ENCODE data around the gene MLLT3. TPM values are rescaled to one million over a fixed set of nuclear protein-coding genes. Genes with fewer than 3 reads are reported as not detected.

Gene MLLT3
- total and polyA plus RNA-seq, 2 of the 8 experiments (the other 6 are each of a cell fraction or from before 2014, with no cell fraction given): 5.9 to 9.6 TPM

DNA sequence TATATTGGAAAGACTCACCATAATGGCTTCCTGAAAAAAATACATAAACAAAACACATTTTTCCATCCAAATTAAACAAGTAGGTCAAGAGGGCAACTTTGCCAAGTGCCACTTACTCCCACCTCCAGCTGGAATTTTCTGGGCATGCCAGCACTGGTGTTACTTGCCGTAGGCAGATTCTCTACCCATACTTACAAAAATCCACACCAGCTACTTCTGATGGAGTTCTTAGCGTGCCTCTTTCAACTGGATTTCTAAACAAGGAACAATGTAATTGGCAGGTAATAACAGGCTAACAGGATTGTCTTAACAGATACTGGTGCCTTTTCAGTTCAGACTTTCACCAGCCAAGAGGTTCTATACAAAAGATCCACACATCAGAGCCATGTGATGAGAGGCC, 301.4 kb downstream of the MLLT3 start (continued):
- TF ChIP-seq NRF1 (IDR thresholded peaks at IDR 0.05; ENCODE audit: low read depth, low read length): no peak

Data from H1 (cell line).